Activated CD4-positive, alpha-beta memory T cell treated with anti-CD3 and anti-CD28 coated beads, Interleukin-2, amount 10 ng/mL, durations not matched to agents 7 days and 5 days (primary cell): ENCODE results near the gene TRAFD1. TPM values are rescaled to one million over a fixed set of nuclear protein-coding genes. Genes with fewer than 3 reads are reported as not detected.
A peak's percentile ranks its signal among the peaks of the same experiment; 100 is the strongest.

Experiments used
- CTCF ChIA-PET: fragments of 350-600 bp; sonication (Branson Sonifier 250); formaldehyde crosslinking; loops from one replicate; lab custom pipeline; 2021; ENCODE audit warnings: antibody characterized with exemption, inconsistent platforms; lab: Charles Lee
- POLR2A ChIA-PET: fragments of 350-600 bp; sonication (Branson Sonifier 250); formaldehyde crosslinking; loops from one replicate; lab custom pipeline; 2021; ENCODE audit warnings: antibody characterized with exemption; lab: Charles Lee
- DNase-seq: peaks from one replicate; pipeline ENCODE4 v3.0.0-alpha.2; 2020
- H3K27ac Mint-ChIP-seq: one replicate; pipeline ENCODE4 v1.8.0; 2021; ENCODE audit warnings: mild to moderate bottlenecking, mixed read lengths
- H3K27me3 Mint-ChIP-seq: one replicate; pipeline ENCODE4 v1.8.0; 2021; ENCODE audit warnings: mixed read lengths
- H3K36me3 Mint-ChIP-seq: one replicate; pipeline ENCODE4 v1.8.0; 2021; ENCODE audit warnings: low read depth, mixed read lengths
- H3K4me1 Mint-ChIP-seq: one replicate; pipeline ENCODE4 v1.8.0; 2021; ENCODE audit warnings: mixed read lengths
- H3K4me3 Mint-ChIP-seq: one replicate; pipeline ENCODE4 v1.8.0; 2021; ENCODE audit warnings: mild to moderate bottlenecking, mixed read lengths
- H3K9me3 Mint-ChIP-seq: one replicate; pipeline ENCODE4 v1.8.0; 2021; ENCODE audit warnings: mixed read lengths
- total RNA-seq, 2 experiments: library from RNA; stranded (reverse); gene quantifications; one replicate each; pipeline ENCODE4 v1.2.3, GENCODE V29; 2021

Gene TRAFD1
- total RNA-seq, 2 experiments from 2014 or later = 74.8 to 75.5 TPM

- no peaks in the 10 kb centered on the region for H3K4me1 Mint-ChIP-seq
- ChIA-PET CTCF (no interaction called here), POLR2A (no interaction called here)
- no peak for DNase-seq
- no peak overlapping the region for H3K4me3 Mint-ChIP-seq
- H3K27ac Mint-ChIP-seq = no peak overlapping the region
- H3K36me3 Mint-ChIP-seq = peaks cover 30% of the 10 kb centered on the region
- no peaks in the 10 kb centered on the region for H3K9me3 Mint-ChIP-seq
- no peaks in the 10 kb centered on the region for H3K27me3 Mint-ChIP-seq
These were observed 65.1 kb downstream of the TRAFD1 start for GRCh38 chr12:112190231-112191025.

- Mint-ChIP-seq H3K4me3 (no peak overlapping the region), H3K9me3 (no peaks in the 10 kb centered on the region), H3K36me3 (peaks cover 30% of the 10 kb centered on the region), H3K27me3 (no peaks in the 10 kb centered on the region), H3K27ac (no peak overlapping the region), H3K4me1 (no peaks in the 10 kb centered on the region)
- CTCF ChIA-PET = no interaction called here
- no peak for DNase-seq
- POLR2A ChIA-PET = no interaction called here
These were observed 65.8 kb downstream of the TRAFD1 start for GRCh38 chr12:112191201-112191600.

GRCh38 chr12:112191840-112192321 lies 66.5 kb downstream of the TRAFD1 start:
- no peak for DNase-seq
- Mint-ChIP-seq H3K4me3 (no peak overlapping the region), H3K27me3 (no peaks in the 10 kb centered on the region), H3K4me1 (no peaks in the 10 kb centered on the region), H3K9me3 (no peaks in the 10 kb centered on the region), H3K36me3 (peaks cover 30% of the 10 kb centered on the region), H3K27ac (no peak overlapping the region)
- ChIA-PET CTCF (no interaction called here), POLR2A (no interaction called here)

- peaks cover 30% of the 10 kb centered on the region for H3K36me3 Mint-ChIP-seq
- CTCF ChIA-PET = no interaction called here
- H3K27ac Mint-ChIP-seq = no peak overlapping the region
- no peak overlapping the region for H3K4me3 Mint-ChIP-seq
- H3K4me1 Mint-ChIP-seq = no peaks in the 10 kb centered on the region
- H3K9me3 Mint-ChIP-seq = no peaks in the 10 kb centered on the region
- no peaks in the 10 kb centered on the region for H3K27me3 Mint-ChIP-seq
- POLR2A ChIA-PET = no interaction called here
- no peak for DNase-seq
These were observed 67.1 kb downstream of the TRAFD1 start for GRCh38 chr12:112192475-112192874.

- ChIA-PET CTCF (interaction anchor here (2.2 kb wide), 1 partner anchor 192 kb away, joined by 10 read pairs; no protein-coding TSS in a partner anchor), POLR2A (no interaction called here)
- Mint-ChIP-seq H3K9me3 (no peaks in the 10 kb centered on the region), H3K27ac (no peak overlapping the region), H3K4me1 (peaks cover 2% of the 10 kb centered on the region), H3K27me3 (no peaks in the 10 kb centered on the region), H3K36me3 (peaks cover 38% of the 10 kb centered on the region), H3K4me3 (no peak overlapping the region)
- DNase-seq = no peak
These were observed 69.4 kb downstream of the TRAFD1 start for GRCh38 chr12:112194601-112195247.

GRCh38 chr12:112196196-112196875 lies 71.0 kb downstream of the TRAFD1 start:
- H3K27me3 Mint-ChIP-seq = no peaks in the 10 kb centered on the region
- H3K27ac Mint-ChIP-seq = no peak overlapping the region
- peaks cover 32% of the 10 kb centered on the region for H3K36me3 Mint-ChIP-seq
- ChIA-PET CTCF (interaction anchor here (0.6 to 2.2 kb wide), 2 partner anchors 191 to 902 kb away, joined by 4 to 10 read pairs; no protein-coding TSS in a partner anchor), POLR2A (no interaction called here)
- DNase-seq = no peak
- peaks cover 2% of the 10 kb centered on the region for H3K4me1 Mint-ChIP-seq
- H3K9me3 Mint-ChIP-seq = no peaks in the 10 kb centered on the region
- no peak overlapping the region for H3K4me3 Mint-ChIP-seq

GRCh38 chr12:112198120-112198733 lies 72.9 kb downstream of the TRAFD1 start:
- Mint-ChIP-seq H3K36me3 (peaks cover 22% of the 10 kb centered on the region), H3K9me3 (no peaks in the 10 kb centered on the region), H3K4me3 (no peak overlapping the region), H3K27me3 (no peaks in the 10 kb centered on the region), H3K27ac (no peak overlapping the region), H3K4me1 (peaks cover 2% of the 10 kb centered on the region)
- ChIA-PET CTCF (interaction anchor here (0.6 to 2.9 kb wide), 20 partner anchors 10 to 348 kb away, joined by 3 to 57 read pairs (median 4); no protein-coding TSS in a partner anchor), POLR2A (interaction anchor here (0.6 to 1.2 kb wide), 4 partner anchors 10 to 189 kb away, joined by 3 read pairs; no protein-coding TSS in a partner anchor)
- peak; percentile 57 for DNase-seq

- CTCF ChIA-PET = interaction anchor here (1.0 to 2.9 kb wide), 6 partner anchors 9 to 349 kb away, joined by 3 to 57 read pairs (median 9); no protein-coding TSS in a partner anchor
- H3K36me3 Mint-ChIP-seq = peaks cover 24% of the 10 kb centered on the region
- no peak for DNase-seq
These were observed 73.8 kb downstream of the TRAFD1 start for GRCh38 chr12:112199136-112199535.

More at GRCh38 chr12:112199136-112199535, 73.8 kb downstream of the TRAFD1 start:
- no peaks in the 10 kb centered on the region for H3K27me3 Mint-ChIP-seq
- POLR2A ChIA-PET = interaction anchor here (0.9 to 1.2 kb wide), 3 partner anchors 36 to 187 kb away, joined by 3 read pairs; partner anchors contain the start of gene TRAFD1
- H3K4me3 Mint-ChIP-seq = no peak overlapping the region
- no peak overlapping the region for H3K27ac Mint-ChIP-seq
- H3K4me1 Mint-ChIP-seq = peaks cover 2% of the 10 kb centered on the region
- no peaks in the 10 kb centered on the region for H3K9me3 Mint-ChIP-seq

Other genes starting within 250 kb of the TRAFD1 start
- gene TMEM116, start 112.4 kb upstream of the TRAFD1 start, total RNA-seq = 10 to 100 TPM; 17.8 to 19.7 TPM
- 100 to 1,000 TPM; 169 to 172 TPM for gene ERP29, start 112.1 kb upstream of the TRAFD1 start, total RNA-seq
- 10 to 100 TPM; 24.2 to 25.0 TPM for gene NAA25, start 16.8 kb upstream of the TRAFD1 start, total RNA-seq